Mesenchymal stem cell (in vitro differentiated cells and primary cell): ENCODE results near the gene IL26.

Experiments used
- DNase-seq: peaks from one replicate; pipeline ENCODE4 v3.0.0-alpha.2; 2013
- H2AFZ ChIP-seq: one replicate; pipeline ENCODE4 v1.6.1; 2013; ENCODE audit warnings: low read depth, mild to moderate bottlenecking, control low read depth, inconsistent platforms, low read length, moderate library complexity
- H2AK5ac ChIP-seq: 2 replicates; pipeline ENCODE4 v1.6.1; 2013; ENCODE audit warnings: low read length, moderate library complexity, mild to moderate bottlenecking, inconsistent platforms; ENCODE audit not compliant: severe bottlenecking
- H2BK120ac ChIP-seq: one replicate; pipeline ENCODE4 v1.6.1; 2013; ENCODE audit warnings: low read depth, mild to moderate bottlenecking, inconsistent platforms, low read length, moderate library complexity
- H2BK12ac ChIP-seq, 2 experiments: one replicate each; pipeline ENCODE4 v1.6.1; 2013; ENCODE audit warnings: inconsistent platforms in 2 of 2, low read length in 2 of 2, mild to moderate bottlenecking in 2 of 2, moderate library complexity in 2 of 2, control low read depth in 1 of 2
- H2BK15ac ChIP-seq: one replicate; pipeline ENCODE4 v1.6.1; 2013; ENCODE audit warnings: mild to moderate bottlenecking, low read depth, inconsistent platforms; ENCODE audit not compliant: poor library complexity, severe bottlenecking
- H2BK5ac ChIP-seq: 2 replicates; pipeline ENCODE4 v1.6.1; 2013; ENCODE audit warnings: low read depth, mild to moderate bottlenecking, low read length, control low read depth, inconsistent platforms; ENCODE audit not compliant: poor library complexity, severe bottlenecking
- H3K14ac ChIP-seq, 2 experiments: one replicate each; pipeline ENCODE4 v1.6.1; 2013; ENCODE audit warnings: inconsistent platforms in 2 of 2, low read length in 2 of 2, control low read depth in 1 of 2, mild to moderate bottlenecking in 1 of 2, moderate library complexity in 1 of 2
- H3K18ac ChIP-seq, 2 experiments: one replicate each; pipeline ENCODE4 v1.6.1; 2013; ENCODE audit warnings: inconsistent platforms in 2 of 2, low read length in 2 of 2, control low read depth in 1 of 2, low read depth in 1 of 2, mild to moderate bottlenecking in 1 of 2
- H3K23ac ChIP-seq, 2 experiments: one replicate each; pipeline ENCODE4 v1.6.1; 2013; ENCODE audit warnings: inconsistent platforms in 2 of 2, low read length in 2 of 2, mild to moderate bottlenecking in 2 of 2, moderate library complexity in 2 of 2, control low read depth in 1 of 2
- H3K27ac ChIP-seq: 2 replicates; pipeline ENCODE4 v1.5.1; 2013; ENCODE audit warnings: mild to moderate bottlenecking, moderate library complexity, low read length, control low read depth, inconsistent platforms; ENCODE audit not compliant: poor library complexity, severe bottlenecking
- H3K27me3 ChIP-seq, 2 experiments: 2 replicates each; pipeline versions ENCODE4 v1.6.1 to v1.7.0; 2013; ENCODE audit warnings: low read length in 2 of 2, mild to moderate bottlenecking in 2 of 2, moderate library complexity in 2 of 2, control low read depth in 1 of 2, inconsistent platforms in 1 of 2; ENCODE audit not compliant: control insufficient read depth in 1 of 2, insufficient read depth in 1 of 2
- H3K36me3 ChIP-seq, 2 experiments: 2 replicates each; pipeline versions ENCODE4 v1.6.1 to v1.7.0; 2013; ENCODE audit warnings: low read length in 2 of 2, control low read depth in 1 of 2, inconsistent platforms in 1 of 2, low read depth in 1 of 2, mild to moderate bottlenecking in 1 of 2; ENCODE audit not compliant: insufficient read depth in 2 of 2, control insufficient read depth in 1 of 2
- H3K4ac ChIP-seq, 2 experiments: one replicate each; pipeline ENCODE4 v1.6.1; 2013; ENCODE audit warnings: inconsistent platforms in 2 of 2, low read length in 2 of 2, mild to moderate bottlenecking in 2 of 2, moderate library complexity in 2 of 2, control low read depth in 1 of 2, low read depth in 1 of 2
- H3K4me1 ChIP-seq: 2 replicates; pipeline ENCODE4 v1.6.1; 2013; ENCODE audit warnings: low read depth, low read length, control low read depth; ENCODE audit not compliant: control insufficient read depth, insufficient read depth
- H3K4me2 ChIP-seq: 2 replicates; pipeline ENCODE4 v1.6.1; 2013; ENCODE audit warnings: low read length, mild to moderate bottlenecking, inconsistent platforms; ENCODE audit not compliant: poor library complexity, severe bottlenecking
- H3K4me3 ChIP-seq, 2 experiments: 2 replicates each; pipeline versions ENCODE4 v1.5.1 to v1.7.0; 2013; ENCODE audit warnings: low read length in 2 of 2, mild to moderate bottlenecking in 2 of 2, control low read depth in 1 of 2, low read depth in 1 of 2; ENCODE audit not compliant: insufficient read depth in 1 of 2
- H3K79me1 ChIP-seq: replicated peaks from 2 replicates; pipeline ENCODE4 v1.6.1; 2013; ENCODE audit warnings: mild to moderate bottlenecking, control low read depth, low read length, inconsistent platforms; ENCODE audit not compliant: poor library complexity, severe bottlenecking
- H3K9ac ChIP-seq: 2 replicates; pipeline ENCODE4 v1.7.0; 2013; ENCODE audit warnings: mild to moderate bottlenecking, low read length, moderate library complexity
- H3K9me3 ChIP-seq: 2 replicates; pipeline ENCODE4 v1.7.0; 2013; ENCODE audit warnings: mild to moderate bottlenecking, low read length; ENCODE audit not compliant: control insufficient read depth
- H4K8ac ChIP-seq: one replicate; pipeline ENCODE4 v1.6.1; 2013; ENCODE audit warnings: inconsistent platforms, mild to moderate bottlenecking, low read length, moderate library complexity
- H4K91ac ChIP-seq: one replicate; pipeline ENCODE4 v1.6.1; 2013; ENCODE audit warnings: mild to moderate bottlenecking, low read length, inconsistent platforms
- WGBS: methylation state at CpG from one replicate; pipeline ENCODE4 v1.1.7; 2013; ENCODE audit warnings: mixed read lengths; 5-methylcytosine and 5-hydroxymethylcytosine counted together

IL26 gene

GRCh38 chr12:68240975-68241374 lies 15.4 kb upstream of the IL26 start:
- peak; percentile 59 for DNase-seq
- Histone ChIP-seq H3K14ac (no peak overlapping the region), H3K18ac (no peak overlapping the region), H2BK12ac (no peak overlapping the region), H3K79me1 (no peaks in the 10 kb centered on the region), H3K9ac (peak overlapping the region; percentile 88), H3K27ac (no peak overlapping the region), H4K8ac (peak overlapping the region; percentile 19), H2BK120ac (no peak overlapping the region), H3K9me3 (no peaks in the 10 kb centered on the region), H2AFZ (no peak overlapping the region), H3K4me1 (peaks cover 7% of the 10 kb centered on the region), H4K91ac (no peak overlapping the region), H3K36me3 (no peaks in the 10 kb centered on the region), H2BK5ac (no peak overlapping the region), H3K4me3 (peak overlapping the region in 1 of 2 experiments; percentile 37), H3K27me3 (no peaks in the 10 kb centered on the region), H2BK15ac (no peak overlapping the region), H3K4ac (peak overlapping the region in 1 of 2 experiments; percentile 4), H2AK5ac (no peak overlapping the region), H3K23ac (no peak overlapping the region), H3K4me2 (no peak overlapping the region)
- 82% methylated on average over 1 of the region's 1 CpG for WGBS

GRCh38 chr12:68240079-68240478 lies 14.5 kb upstream of the IL26 start:
- 26% methylated on average over 1 of the region's 1 CpG for WGBS
- Histone ChIP-seq H3K27ac (no peak overlapping the region), H3K36me3 (no peaks in the 10 kb centered on the region), H2AFZ (no peak overlapping the region), H3K4me3 (no peak overlapping the region), H3K9me3 (no peaks in the 10 kb centered on the region), H4K8ac (peak overlapping the region; percentile 69), H4K91ac (peak overlapping the region; percentile 65), H3K79me1 (no peaks in the 10 kb centered on the region), H3K14ac (no peak overlapping the region), H2BK120ac (no peak overlapping the region), H2BK15ac (no peak overlapping the region), H3K4ac (no peak overlapping the region), H2BK12ac (peak overlapping the region; percentile 67 to 82), H3K4me2 (no peak overlapping the region), H3K27me3 (no peaks in the 10 kb centered on the region), H3K18ac (peak overlapping the region; percentile 67 to 75), H3K9ac (peak overlapping the region; percentile 88), H2AK5ac (no peak overlapping the region), H3K23ac (no peak overlapping the region), H2BK5ac (no peak overlapping the region), H3K4me1 (peaks cover 4% of the 10 kb centered on the region)
- peak; percentile 92 for DNase-seq

GRCh38 chr12:68239309-68239982 lies 13.8 kb upstream of the IL26 start:
- Histone ChIP-seq H3K27ac (no peak overlapping the region), H4K8ac (no peak overlapping the region), H2AFZ (no peak overlapping the region), H3K9me3 (no peaks in the 10 kb centered on the region), H3K23ac (no peak overlapping the region), H3K4me2 (no peak overlapping the region), H3K79me1 (no peaks in the 10 kb centered on the region), H3K4me1 (peaks cover 4% of the 10 kb centered on the region), H2BK12ac (no peak overlapping the region), H3K9ac (peak overlapping the region; percentile 88), H3K36me3 (no peaks in the 10 kb centered on the region), H2BK15ac (no peak overlapping the region), H3K4me3 (peak overlapping the region in 1 of 2 experiments; percentile 1), H3K18ac (peak overlapping the region in 1 of 2 experiments; percentile 14), H2BK5ac (no peak overlapping the region), H3K14ac (no peak overlapping the region), H2BK120ac (no peak overlapping the region), H3K4ac (peak overlapping the region in 1 of 2 experiments; percentile 66), H3K27me3 (no peaks in the 10 kb centered on the region), H4K91ac (no peak overlapping the region), H2AK5ac (no peak overlapping the region)
- 86% methylated on average over 5 of the region's 6 CpGs for WGBS
- DNase-seq, result no peak

DNA sequence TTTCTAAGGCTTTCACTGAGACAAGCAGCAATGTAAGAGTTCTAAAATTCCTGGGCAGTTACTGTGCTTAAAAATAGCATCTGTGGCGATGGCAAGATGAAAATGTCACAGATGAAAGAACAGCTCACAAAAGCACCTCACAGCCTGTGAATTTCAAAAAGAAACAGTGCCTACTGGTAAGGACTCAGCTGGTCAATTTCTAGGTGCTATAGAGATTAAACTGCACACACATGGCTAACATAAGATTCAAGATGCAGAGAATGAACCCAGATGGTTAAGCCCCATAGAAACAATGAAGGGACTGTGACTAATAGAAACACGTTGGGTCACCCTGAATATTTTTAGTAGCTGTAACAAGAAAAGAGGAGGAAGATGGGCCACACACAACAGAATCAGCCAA lies 12.0 kb upstream of the IL26 start:
- H3K4ac ChIP-seq, result no peak overlapping the region
- H2AK5ac ChIP-seq, result no peak overlapping the region
- H3K4me2 ChIP-seq, result no peak overlapping the region
- H3K18ac ChIP-seq, result no peak overlapping the region
- H2BK120ac ChIP-seq, result no peak overlapping the region
- H4K91ac ChIP-seq, result no peak overlapping the region
- H3K9ac ChIP-seq, result peak overlapping the region; percentile 1
- H3K4me3 ChIP-seq, result no peak overlapping the region
- H3K4me1 ChIP-seq, result peaks cover 4% of the 10 kb centered on the region
- DNase-seq, result no peak
- no peak overlapping the region for H3K14ac ChIP-seq
- H2BK12ac ChIP-seq, result no peak overlapping the region
- H3K9me3 ChIP-seq, result no peaks in the 10 kb centered on the region
- no peak overlapping the region for H2BK5ac ChIP-seq
- H3K79me1 ChIP-seq, result no peaks in the 10 kb centered on the region
- no peak overlapping the region for H3K23ac ChIP-seq
- H3K27ac ChIP-seq, result no peak overlapping the region
- no peak overlapping the region for H4K8ac ChIP-seq
- no peaks in the 10 kb centered on the region for H3K36me3 ChIP-seq
- H2AFZ ChIP-seq, result no peak overlapping the region
- no peaks in the 10 kb centered on the region for H3K27me3 ChIP-seq
- 64% methylated on average over 2 of the region's 2 CpGs for WGBS
- H2BK15ac ChIP-seq, result no peak overlapping the region
